NB4 (cell line): ENCODE data around the gene COL9A3.

ENCODE experiments used
- DNase-seq: peaks from one replicate; pipeline ENCODE4 v3.0.0; 2010; ENCODE audit warnings: low read depth
- H3K4me3 ChIP-seq: one replicate; pipeline ENCODE4 v1.5.1; 2011; ENCODE audit warnings: mild to moderate bottlenecking, low read depth, low read length, moderate library complexity
- CTCF ChIP-seq: IDR thresholded peaks from one replicate; pipeline ENCODE4 v1.5.1; 2012; ENCODE audit warnings: low read depth, low read length
- MYC ChIP-seq: IDR thresholded peaks from 2 replicates; pipeline ENCODE4 v1.6.1; 2011; ENCODE audit warnings: low read depth, low read length
- POLR2A ChIP-seq: IDR thresholded peaks from 2 replicates; pipeline ENCODE4 v1.6.1; 2011; ENCODE audit warnings: mild to moderate bottlenecking; ENCODE audit not compliant: insufficient read length; ENCODE audit errors: extremely low read depth
- TF ChIP-seq, protein P1 (sequence below): IDR thresholded peaks from 2 replicates; pipeline ENCODE4 v1.6.1; 2011; ENCODE audit warnings: low read depth, low read length

COL9A3 gene

DNA sequence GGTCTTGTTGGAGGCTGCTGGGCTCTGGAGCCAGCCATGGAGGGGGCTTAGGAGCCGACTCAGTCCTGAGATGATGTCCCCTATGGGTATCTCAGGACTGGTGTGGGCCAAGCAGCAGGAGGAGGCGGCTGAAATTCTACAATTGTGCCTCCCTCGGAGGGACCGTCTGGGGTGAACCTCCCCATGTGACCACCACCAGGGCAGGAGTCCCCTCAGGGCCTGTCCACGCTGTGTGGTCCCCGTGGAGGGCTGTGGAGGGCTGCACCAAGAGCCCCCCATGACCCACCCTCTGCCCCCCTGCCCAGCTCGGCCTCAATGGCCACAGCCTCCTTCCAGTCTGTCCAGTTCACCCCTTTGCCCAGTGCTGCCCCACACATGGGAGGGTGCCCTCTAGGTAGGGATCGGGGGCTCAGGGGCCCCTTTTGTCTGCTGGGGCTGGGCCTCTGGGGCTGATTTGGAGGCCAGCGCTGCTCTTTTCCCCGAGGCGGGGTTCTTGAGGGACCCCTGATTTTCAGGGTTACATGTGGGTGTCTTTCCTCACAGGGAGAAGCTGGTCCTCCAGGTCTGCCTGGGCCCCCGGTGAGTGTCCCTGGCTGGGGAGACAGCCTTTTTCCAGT lies 1.2 kb downstream of the COL9A3 start:
- no peak for DNase-seq
- TF ChIP-seq POLR2A: no peak
- no peak for TF ChIP-seq MYC
- no peak for TF ChIP-seq CTCF
- TF ChIP-seq, protein P1, sequence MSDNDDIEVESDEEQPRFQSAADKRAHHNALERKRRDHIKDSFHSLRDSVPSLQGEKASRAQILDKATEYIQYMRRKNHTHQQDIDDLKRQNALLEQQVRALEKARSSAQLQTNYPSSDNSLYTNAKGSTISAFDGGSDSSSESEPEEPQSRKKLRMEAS: no peak
- no peak overlapping the region for H3K4me3 ChIP-seq

GRCh38 chr20:62818592-62819493 lies 2.0 kb downstream of the COL9A3 start:
- no peak overlapping the region for H3K4me3 ChIP-seq
- TF ChIP-seq POLR2A (no peak), CTCF (no peak), MYC (no peak)
- TF ChIP-seq, protein P1: no peak
- no peak for DNase-seq

- H3K4me3 ChIP-seq: no peak overlapping the region
- TF ChIP-seq MYC (no peak), POLR2A (no peak), CTCF (no peak)
- TF ChIP-seq, protein P1: no peak
- DNase-seq: no peak
These were observed 2.8 kb downstream of the COL9A3 start for GRCh38 chr20:62819494-62820174.

DNA sequence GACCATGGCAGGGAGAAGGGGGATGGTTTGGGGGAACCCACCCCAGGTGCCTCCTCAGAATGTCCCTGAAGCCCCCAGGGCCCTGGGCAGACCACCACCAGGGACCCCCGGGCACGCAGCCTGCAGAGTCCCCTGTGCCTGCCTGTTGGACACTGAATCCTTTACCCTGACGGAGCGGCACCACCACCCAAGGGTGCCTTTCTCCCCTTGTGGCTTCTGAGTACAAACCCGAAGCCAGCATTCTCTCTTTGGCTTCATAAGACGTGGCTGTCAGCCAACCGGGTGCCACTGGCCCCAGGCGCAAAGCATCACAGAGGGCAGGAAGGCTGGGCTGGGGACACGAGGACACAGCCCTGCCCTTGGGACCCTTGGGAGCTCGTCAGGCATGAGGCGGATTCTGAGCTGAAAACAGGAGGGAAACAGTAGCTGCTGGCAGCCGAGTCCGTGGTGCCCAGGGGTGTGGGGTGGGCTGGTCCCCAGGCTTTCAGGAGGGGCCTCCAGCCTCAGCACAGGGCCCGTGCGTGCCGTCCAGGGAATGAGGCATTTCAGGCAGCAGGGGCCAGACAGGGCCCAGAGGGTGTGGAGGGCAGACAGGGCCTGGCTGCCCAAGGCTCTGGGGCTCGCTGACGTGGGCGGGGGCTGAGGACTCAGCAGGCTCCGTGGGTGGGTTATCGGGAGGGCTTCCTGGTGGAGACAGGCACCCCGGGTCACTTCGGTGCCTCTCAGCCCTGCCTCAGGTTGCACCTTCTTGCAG lies 3.5 kb downstream of the COL9A3 start:
- DNase-seq: no peak
- TF ChIP-seq CTCF: no peak
- no peak for TF ChIP-seq MYC
- TF ChIP-seq POLR2A: no peak
- TF ChIP-seq, protein P1: no peak
- H3K4me3 ChIP-seq: no peak overlapping the region
